Keratinocyte (primary cell): Measurements from ENCODE around the gene RESF1. TPM values are rescaled to one million over a fixed set of nuclear protein-coding genes. Genes with fewer than 3 reads are reported as not detected.

Experiments used
- DNase-seq: peaks from one replicate; pipeline ENCODE4 v3.0.0-alpha.2; 2011; ENCODE audit warnings: low read depth, missing footprints, low spot score
- FAIRE-seq: peaks from 2 replicates; lab custom pipeline; 2011; peaks lifted over from hg19 to GRCh38; lab: Jason Lieb, UNC
- H2AFZ ChIP-seq: 2 replicates; pipeline ENCODE4 v1.6.0; 2012; ENCODE audit warnings: low read length, control low read depth, inconsistent platforms; ENCODE audit not compliant: control insufficient read depth
- H3K27ac ChIP-seq: 2 replicates; pipeline ENCODE4 v1.5.1; 2011; ENCODE audit warnings: low read length; ENCODE audit not compliant: control insufficient read depth, insufficient read depth
- H3K27me3 ChIP-seq: 3 replicates; pipeline ENCODE4 v1.6.0; 2011; ENCODE audit warnings: low read length; ENCODE audit not compliant: control insufficient read depth, insufficient read depth; ENCODE audit errors: extremely low read depth
- H3K36me3 ChIP-seq, 2 experiments: 2 replicates in 1 of 2; 3 replicates in 1 of 2; pipeline ENCODE4 v1.5.1; 2011; ENCODE audit warnings: low read length in 2 of 2, mild to moderate bottlenecking in 1 of 2; ENCODE audit not compliant: control insufficient read depth in 2 of 2, insufficient read depth in 2 of 2; ENCODE audit errors: extremely low read depth in 1 of 2
- H3K4me1 ChIP-seq: 3 replicates; pipeline ENCODE4 v1.5.1; 2011; ENCODE audit warnings: low read length; ENCODE audit not compliant: control insufficient read depth, insufficient read depth; ENCODE audit errors: extremely low read depth
- H3K4me2 ChIP-seq: 3 replicates; pipeline ENCODE4 v1.6.0; 2011; ENCODE audit warnings: low read depth, low read length; ENCODE audit not compliant: control insufficient read depth, insufficient read depth; ENCODE audit errors: extremely low read depth
- H3K4me3 ChIP-seq, 3 experiments: fragments of 200-600 bp in 1 of 3; sonication (generic) in 1 of 3; 2 replicates in 2 of 3; 3 replicates in 1 of 3; pipeline ENCODE4 v1.5.1; 2011 to 2016; ENCODE audit warnings: low read length in 3 of 3, mild to moderate bottlenecking in 3 of 3, control low read depth in 2 of 3, inconsistent platforms in 1 of 3, low read depth in 1 of 3, mixed read lengths in 1 of 3, mixed run types in 1 of 3, moderate library complexity in 1 of 3; ENCODE audit not compliant: control insufficient read depth in 2 of 3, insufficient read depth in 2 of 3; ENCODE audit errors: extremely low read depth in 1 of 3
- H3K79me2 ChIP-seq: 2 replicates; pipeline ENCODE4 v1.6.0; 2012; ENCODE audit warnings: low read length; ENCODE audit not compliant: control insufficient read depth, insufficient read depth
- H3K9ac ChIP-seq: 3 replicates; pipeline ENCODE4 v1.6.0; 2011; ENCODE audit warnings: low read length; ENCODE audit not compliant: control insufficient read depth, insufficient read depth; ENCODE audit errors: extremely low read depth
- H3K9me1 ChIP-seq: 3 replicates; pipeline ENCODE4 v1.6.0; 2011; ENCODE audit warnings: low read length; ENCODE audit not compliant: control insufficient read depth, insufficient read depth; ENCODE audit errors: extremely low read depth
- H3K9me3 ChIP-seq: 2 replicates; pipeline ENCODE4 v1.5.1; 2012; ENCODE audit warnings: low read depth, low read length; ENCODE audit not compliant: control insufficient read depth
- H4K20me1 ChIP-seq: 3 replicates; pipeline ENCODE4 v1.6.0; 2011; ENCODE audit warnings: low read length; ENCODE audit not compliant: control insufficient read depth, insufficient read depth; ENCODE audit errors: extremely low read depth
- EZH2 ChIP-seq: IDR thresholded peaks from one replicate; pipeline ENCODE4 v1.6.1; 2012; ENCODE audit warnings: inconsistent platforms, mild to moderate bottlenecking, low read length, moderate library complexity
- dilution Hi-C: fragments of 300-500 bp; cut with MboI; formaldehyde crosslinking; loops from one replicate; pipeline ENCODE4 v1.7.0; 2020; ENCODE audit warnings: low sequenced_read_pairs; ENCODE audit not compliant: extremely low pct_ligation_motif_present
- polyA plus RNA-seq, 5 experiments: library from polyadenylated mRNA; depleted of rRNA in 3 of 5; stranded (reverse) in 3 of 5; stranded (forward) in 1 of 5; unstranded in 1 of 5; fragments of >200 nt; gene quantifications; 1 replicate in 1 of 5; 2 replicates in 3 of 5; 3 replicates in 1 of 5; pipeline versions ENCODE4 v1.2.1 to v1.2.3, GENCODE V29; 2011 to 2012; ENCODE audit warnings: missing spikeins in 2 of 5, low read depth in 1 of 5, low replicate concordance in 1 of 5
- TF ChIP-seq, protein P1 (sequence below), 3 experiments: IDR thresholded peaks in 1 of 3; conservative IDR thresholded peaks in 1 of 3; optimal IDR thresholded peaks in 1 of 3; 2 replicates in 2 of 3; 3 replicates in 1 of 3; pipeline versions ENCODE3 to v1.5.1; 2011; ENCODE audit warnings: low read length in 3 of 3, mild to moderate bottlenecking in 3 of 3, moderate library complexity in 2 of 3, control low read depth in 1 of 3, inconsistent platforms in 1 of 3; ENCODE audit not compliant: insufficient read depth in 2 of 3; ENCODE audit errors: extremely low read depth in 1 of 3

RESF1 gene
- polyA plus RNA-seq, 1 donor (not counting 4 experiments of a cell fraction or from before 2014, with no cell fraction given): 19.7 TPM

DNA sequence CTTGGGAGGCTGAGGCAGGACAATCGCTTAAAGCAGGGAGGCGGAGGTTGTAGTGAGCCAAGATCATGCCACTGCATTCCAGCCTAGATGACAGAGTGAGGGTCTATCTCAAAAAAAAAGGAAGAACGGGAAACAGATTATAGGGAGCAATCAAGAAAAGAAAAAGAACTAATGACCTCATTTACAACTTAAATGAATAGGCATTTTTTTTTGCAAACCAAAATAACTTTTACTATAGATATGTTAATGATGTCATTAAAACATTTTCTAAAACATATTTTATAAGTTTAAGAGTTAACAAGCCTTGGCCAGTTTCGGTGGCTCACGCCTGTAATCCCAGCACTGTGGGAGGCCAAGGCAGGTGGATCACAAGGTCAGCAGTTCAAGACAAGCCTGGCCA, 6.8 kb upstream of the RESF1 start:
- Histone ChIP-seq H3K36me3 (no peaks in the 10 kb centered on the region), H3K4me2 (no peak overlapping the region), H3K9me3 (no peaks in the 10 kb centered on the region), H3K27ac (no peak overlapping the region), H3K4me1 (no peaks in the 10 kb centered on the region), H2AFZ (no peak overlapping the region), H4K20me1 (no peaks in the 10 kb centered on the region), H3K79me2 (no peaks in the 10 kb centered on the region), H3K9ac (no peak overlapping the region), H3K4me3 (no peak overlapping the region), H3K9me1 (no peaks in the 10 kb centered on the region), H3K27me3 (no peaks in the 10 kb centered on the region)
- DNase-seq (no peak), FAIRE-seq (no peak)
- dilution Hi-C loops: no loop called here
- TF ChIP-seq EZH2: no peak
- TF ChIP-seq, protein P1, sequence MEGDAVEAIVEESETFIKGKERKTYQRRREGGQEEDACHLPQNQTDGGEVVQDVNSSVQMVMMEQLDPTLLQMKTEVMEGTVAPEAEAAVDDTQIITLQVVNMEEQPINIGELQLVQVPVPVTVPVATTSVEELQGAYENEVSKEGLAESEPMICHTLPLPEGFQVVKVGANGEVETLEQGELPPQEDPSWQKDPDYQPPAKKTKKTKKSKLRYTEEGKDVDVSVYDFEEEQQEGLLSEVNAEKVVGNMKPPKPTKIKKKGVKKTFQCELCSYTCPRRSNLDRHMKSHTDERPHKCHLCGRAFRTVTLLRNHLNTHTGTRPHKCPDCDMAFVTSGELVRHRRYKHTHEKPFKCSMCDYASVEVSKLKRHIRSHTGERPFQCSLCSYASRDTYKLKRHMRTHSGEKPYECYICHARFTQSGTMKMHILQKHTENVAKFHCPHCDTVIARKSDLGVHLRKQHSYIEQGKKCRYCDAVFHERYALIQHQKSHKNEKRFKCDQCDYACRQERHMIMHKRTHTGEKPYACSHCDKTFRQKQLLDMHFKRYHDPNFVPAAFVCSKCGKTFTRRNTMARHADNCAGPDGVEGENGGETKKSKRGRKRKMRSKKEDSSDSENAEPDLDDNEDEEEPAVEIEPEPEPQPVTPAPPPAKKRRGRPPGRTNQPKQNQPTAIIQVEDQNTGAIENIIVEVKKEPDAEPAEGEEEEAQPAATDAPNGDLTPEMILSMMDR (optimal IDR thresholded peaks at IDR 0.05 in 1 of 3, IDR thresholded peaks at IDR 0.05 in 1 of 3, conservative IDR thresholded peaks at IDR 0.05 in 1 of 3; ENCODE audit: extremely low read depth in 1 of 3, insufficient read depth in 2 of 3, low read length in 3 of 3): no peak

DNA sequence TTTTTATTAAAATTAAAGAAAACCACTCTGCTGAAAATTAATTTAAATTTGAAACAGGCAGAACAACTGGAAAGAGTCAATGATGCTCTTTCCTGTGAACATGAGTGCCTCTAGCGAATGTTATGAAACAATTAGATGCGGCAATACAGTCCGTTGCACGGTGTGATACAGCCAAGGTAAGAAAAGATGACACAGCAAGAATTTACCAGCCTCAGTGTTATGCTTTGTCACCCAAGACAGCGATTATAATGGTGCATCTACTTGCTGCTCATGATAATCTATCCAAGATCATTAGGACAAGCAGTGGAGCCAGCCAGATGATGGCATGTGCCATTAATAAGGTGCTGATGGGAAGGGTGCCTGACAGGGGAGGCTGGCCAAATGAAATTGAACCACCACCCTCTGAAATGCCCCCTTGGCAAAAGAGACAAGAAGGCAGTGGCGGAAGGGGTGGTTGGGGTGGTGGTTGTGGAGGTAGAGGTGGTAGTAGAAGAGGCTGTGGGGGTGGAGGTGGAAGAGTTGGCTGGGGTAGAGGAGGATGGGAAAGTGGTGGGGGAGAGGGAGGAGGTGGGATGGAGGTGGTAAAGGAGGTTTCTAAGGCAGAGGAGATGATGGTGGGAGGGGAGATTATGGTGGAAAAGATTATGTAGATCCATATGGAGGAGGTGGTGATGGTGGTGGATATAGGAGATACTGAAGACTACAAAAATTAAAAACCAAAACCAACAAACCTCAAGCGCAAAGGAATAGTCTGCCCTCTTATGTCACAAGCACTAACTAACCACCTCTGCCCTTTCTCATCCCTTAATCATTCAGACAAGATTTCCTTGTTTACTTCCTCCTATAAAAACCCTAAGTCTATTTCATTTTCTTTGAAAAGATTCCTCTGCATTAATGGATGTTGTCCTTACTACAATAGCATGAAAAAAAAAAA, 4.0 kb upstream of the RESF1 start:
- H3K36me3 ChIP-seq: no peaks in the 10 kb centered on the region
- no peaks in the 10 kb centered on the region for H4K20me1 ChIP-seq
- no peaks in the 10 kb centered on the region for H3K27me3 ChIP-seq
- no peaks in the 10 kb centered on the region for H3K9me3 ChIP-seq
- TF ChIP-seq, protein P1 (optimal IDR thresholded peaks at IDR 0.05 in 1 of 3, IDR thresholded peaks at IDR 0.05 in 1 of 3, conservative IDR thresholded peaks at IDR 0.05 in 1 of 3; ENCODE audit: extremely low read depth in 1 of 3, insufficient read depth in 2 of 3, low read length in 3 of 3): no peak
- no peak for TF ChIP-seq EZH2
- H3K9ac ChIP-seq: no peak overlapping the region
- DNase-seq (no peak), FAIRE-seq (no peak)
- H3K4me3 ChIP-seq: no peak overlapping the region
- no peaks in the 10 kb centered on the region for H3K9me1 ChIP-seq
- no peak overlapping the region for H3K27ac ChIP-seq
- peaks cover 4% of the 10 kb centered on the region for H3K4me1 ChIP-seq
- no peak overlapping the region for H2AFZ ChIP-seq
- dilution Hi-C loops: no loop called here
- H3K79me2 ChIP-seq: peaks cover 2% of the 10 kb centered on the region
- no peak overlapping the region for H3K4me2 ChIP-seq
